GM21786 (cell line): ENCODE data around the gene KRT84.
"Not testable (repeated sequence)": the region's sequence is repeated elsewhere in the genome, so short reads cannot be mapped to it uniquely, and the experiment has no call there.

ENCODE experiments used
- ATAC-seq: cut with Tn5 transposase; IDR thresholded peaks from one replicate; pipeline ENCODE4 v1.9.1; 2021; ENCODE audit not compliant: unreplicated experiment

The KRT84 gene

GRCh38 chr12:52413202-52413601 is 27.8 kb upstream of the KRT84 start:
- ATAC-seq: no peak

GRCh38 chr12:52411815-52412214 is 26.4 kb upstream of the KRT84 start:
- ATAC-seq: no peak

DNA sequence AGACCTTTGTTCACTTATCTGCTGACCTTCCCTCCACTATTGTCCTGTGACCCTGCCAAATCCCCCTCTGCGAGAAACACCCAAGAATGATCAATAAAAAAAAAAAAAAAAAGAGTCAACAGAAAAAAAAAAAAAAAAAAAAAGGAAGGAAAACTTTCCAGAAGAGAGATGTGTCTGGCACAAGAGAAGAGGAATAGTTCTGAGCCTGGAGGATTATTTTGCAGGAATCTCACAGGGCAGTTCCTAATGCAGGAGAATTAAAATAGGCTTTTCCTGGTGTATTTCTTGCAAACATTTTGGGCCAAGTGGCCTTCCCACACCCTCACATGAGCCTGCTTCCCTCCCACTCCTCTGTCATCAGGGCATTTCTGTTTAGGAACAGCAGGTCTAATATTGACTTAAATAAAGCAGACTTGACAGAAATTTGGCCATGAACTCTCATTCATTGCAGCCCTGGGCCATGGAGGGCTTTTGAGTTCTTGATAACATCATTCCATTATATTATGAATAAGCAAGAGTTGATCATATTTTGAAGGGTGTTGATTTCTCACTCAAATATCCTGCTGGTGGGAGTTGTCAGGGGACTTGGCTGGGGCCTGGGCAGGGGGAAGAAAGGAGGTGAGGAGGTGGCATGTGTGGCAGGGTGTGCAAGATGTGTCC is 25.3 kb upstream of the KRT84 start:
- not testable (repeated sequence) for ATAC-seq

DNA sequence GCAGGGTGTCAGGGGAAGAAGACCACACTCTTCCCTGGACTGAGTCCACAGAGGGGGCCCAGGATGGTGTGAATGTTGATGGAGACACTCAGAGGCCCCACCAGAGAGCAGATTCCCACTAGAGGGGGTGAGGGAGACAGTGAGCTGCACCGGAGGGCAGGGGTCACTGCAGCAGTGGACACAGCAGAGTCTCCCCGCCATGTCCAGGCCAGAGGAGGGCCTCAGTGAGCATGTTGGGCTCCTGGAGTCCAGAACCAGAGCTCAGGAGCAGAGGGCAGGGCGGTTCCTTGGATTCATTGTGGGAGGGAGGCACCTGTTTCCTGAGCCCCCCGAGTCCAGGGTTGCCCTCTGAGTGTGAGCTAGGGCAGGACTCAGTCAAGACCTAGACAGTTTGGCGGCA is 22.5 kb upstream of the KRT84 start:
- no peak for ATAC-seq

- ATAC-seq: no peak
Observed at GRCh38 chr12:52405922-52406385, 20.5 kb upstream of the KRT84 start, which contains the start of gene KRT82. TSS of gene KRT82 (minus strand) at chr12:52406335. CDS start at chr12:52406277, 58 bp downstream.

DNA sequence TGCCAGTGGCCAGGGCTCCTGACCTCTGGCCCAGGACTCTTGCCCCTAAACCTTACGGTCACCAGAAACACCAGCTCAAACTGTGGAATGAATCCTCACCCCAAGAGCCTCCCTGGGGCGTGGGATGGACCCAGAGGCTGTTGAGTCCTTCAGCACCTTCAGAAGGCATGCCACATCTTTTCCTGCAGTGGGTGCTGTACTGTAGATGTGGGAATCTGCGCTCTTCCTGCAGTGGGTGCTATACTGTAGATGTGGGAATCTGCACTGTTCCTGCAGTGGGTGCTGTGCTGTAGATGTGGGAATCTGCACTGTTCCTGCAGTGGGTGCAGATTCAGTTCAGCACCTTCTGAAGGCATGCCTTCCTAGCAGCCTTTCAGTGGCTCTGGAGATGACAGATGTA is 19.5 kb upstream of the KRT84 start:
- no peak for ATAC-seq

DNA sequence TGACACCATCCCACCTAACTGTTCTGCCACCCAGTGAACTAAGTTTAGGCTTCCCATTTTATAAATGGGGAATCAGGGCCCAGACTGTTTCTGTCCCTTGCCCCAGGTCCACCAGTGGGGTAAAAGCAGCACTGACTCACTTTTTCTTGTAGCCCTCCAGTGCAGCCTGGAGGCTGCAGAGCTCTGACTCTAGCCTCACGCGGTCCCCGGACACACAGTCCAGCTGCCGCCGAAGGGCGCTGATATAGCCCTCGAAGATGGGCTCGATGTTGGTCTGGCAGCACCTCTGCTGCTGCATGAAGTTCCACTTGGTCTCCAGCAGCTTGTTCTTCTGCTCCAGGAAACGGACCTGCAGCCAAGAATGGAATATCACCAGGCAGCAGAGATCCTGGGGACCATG is 18.1 kb upstream of the KRT84 start:
- no peak for ATAC-seq

DNA sequence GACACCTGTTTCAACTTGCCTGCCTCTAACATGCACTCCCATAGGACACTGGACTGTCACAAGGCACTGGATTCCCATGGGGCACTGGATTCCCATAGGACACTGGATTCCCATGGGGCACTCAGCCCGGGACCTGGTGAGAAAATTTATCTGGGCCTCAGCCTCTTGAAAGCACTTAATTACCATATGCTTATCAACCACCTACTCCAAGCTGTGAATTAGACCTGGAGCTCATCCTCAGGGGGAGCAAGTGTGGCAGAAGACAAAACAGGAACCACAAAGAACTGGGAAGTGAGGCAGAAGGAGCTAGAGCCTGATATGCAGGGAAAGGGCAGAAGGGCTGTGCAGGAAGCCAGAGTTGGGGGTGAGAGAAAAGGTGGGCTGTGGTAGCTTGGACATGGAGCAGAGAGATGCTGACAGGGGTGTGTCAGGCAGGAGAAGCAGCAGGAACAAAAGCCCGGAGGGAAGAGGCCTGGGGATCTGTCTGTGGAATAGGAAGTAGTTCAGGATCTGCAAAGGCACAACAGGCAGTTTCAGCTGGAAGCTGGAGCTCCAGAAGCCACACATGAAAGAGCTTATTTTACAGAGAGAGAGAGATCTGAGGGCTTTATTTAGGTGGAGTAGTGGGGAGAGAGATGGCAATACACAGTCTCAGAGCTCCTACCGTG is 17.6 kb upstream of the KRT84 start:
- no peak for ATAC-seq

GRCh38 chr12:52402377-52402776 is 16.9 kb upstream of the KRT84 start:
- ATAC-seq: no peak

DNA sequence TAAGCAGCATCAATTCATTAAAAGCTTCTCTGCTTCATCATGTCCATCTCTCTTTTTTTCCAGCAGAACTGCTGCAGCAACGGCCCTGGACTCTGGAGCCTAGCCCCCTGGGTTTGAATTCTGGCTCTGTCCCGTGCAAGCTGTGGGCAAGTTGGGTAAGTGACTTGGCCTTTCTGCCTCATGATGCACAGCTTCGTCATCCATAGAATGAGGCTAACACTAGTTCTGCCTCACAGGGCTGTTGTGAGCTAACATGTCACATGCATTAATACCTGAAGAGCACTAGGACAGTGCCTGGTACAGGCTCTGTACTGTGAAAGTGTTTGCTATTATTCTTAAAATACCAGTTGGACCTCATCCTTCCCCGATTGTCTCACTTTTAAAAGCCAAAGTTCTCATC is 16.5 kb upstream of the KRT84 start:
- no peak for ATAC-seq

DNA sequence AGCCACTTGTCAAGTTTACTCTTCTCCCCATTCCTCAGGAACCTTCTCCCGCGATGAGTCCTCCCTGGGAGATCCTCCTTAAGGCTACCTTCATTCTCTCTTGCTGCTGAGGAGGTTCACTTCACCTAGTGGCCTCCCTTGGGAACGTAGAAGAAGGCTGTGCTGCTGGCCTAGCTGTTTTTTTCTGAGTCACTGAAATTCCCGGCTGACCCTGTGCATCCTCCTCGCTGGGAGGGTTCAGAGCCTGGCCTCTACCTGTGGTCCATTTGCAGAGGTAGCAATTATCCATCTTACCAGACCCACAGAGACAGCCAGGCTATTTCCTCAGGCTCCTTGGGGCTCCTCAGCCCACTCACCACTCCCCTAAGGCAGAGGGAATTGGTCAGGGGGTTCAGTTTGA is 16.1 kb upstream of the KRT84 start:
- no peak for ATAC-seq

- ATAC-seq: no peak
Observed at GRCh38 chr12:52400906-52401305, 15.5 kb upstream of the KRT84 start.

DNA sequence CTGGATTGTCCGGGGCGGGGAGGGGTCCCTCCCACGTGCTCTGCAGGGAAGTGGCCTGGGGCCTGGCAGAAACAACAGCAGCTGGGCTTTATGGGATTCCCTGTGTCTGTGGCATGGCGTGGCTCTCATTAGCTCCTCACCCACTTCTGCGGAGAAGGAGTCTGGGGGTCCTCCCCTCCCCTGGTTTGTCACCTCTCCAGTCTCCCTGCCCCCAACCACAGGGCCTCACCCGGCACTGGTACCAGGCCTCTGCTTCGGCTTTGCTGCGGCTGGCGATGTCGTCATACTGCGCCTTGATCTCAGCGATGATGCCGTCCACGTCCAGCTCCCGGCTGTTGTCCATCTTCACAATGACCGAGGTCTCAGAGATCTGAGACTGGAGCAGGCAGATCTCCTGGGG is 14.3 kb upstream of the KRT84 start:
- no peak for ATAC-seq

DNA sequence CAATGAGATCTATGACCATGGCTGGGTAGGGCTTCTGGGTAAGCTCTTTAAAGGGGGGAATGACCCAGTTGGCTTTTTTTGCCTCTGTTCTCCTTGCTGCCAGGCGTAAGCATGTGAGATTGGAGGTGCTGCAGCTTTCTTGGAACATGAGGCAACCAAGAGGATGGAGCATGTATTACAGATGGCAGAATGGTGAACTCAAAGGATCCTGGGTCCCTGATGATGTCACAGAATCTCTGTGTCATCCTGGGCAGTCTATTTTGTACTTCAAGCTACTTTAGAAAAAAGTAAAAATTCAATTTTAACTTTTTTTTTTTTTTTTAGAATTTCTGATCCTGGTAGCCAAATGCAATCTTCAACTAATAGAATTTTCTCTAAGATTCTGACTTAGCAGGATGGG is 12.7 kb upstream of the KRT84 start:
- ATAC-seq: no peak

DNA sequence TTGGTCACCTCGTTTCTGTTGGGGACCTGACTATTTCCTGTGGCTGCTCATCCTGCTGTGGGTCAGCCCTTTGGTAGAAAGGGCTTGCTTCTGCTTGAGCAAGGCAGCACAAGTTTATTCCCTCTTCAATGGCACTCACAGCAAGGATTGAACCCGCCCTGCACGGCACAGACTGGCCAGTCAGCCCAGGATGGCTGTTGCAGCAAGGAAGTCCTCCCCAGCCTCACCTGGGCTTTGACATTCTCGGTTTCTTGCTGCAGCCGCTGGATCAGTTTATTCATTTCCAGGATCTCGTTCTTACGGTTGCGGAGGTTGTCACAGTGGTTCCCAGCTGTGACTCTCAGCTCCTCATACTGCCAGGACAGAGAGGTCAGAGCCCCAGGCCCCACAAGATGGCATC is 11.2 kb upstream of the KRT84 start:
- no peak for ATAC-seq

DNA sequence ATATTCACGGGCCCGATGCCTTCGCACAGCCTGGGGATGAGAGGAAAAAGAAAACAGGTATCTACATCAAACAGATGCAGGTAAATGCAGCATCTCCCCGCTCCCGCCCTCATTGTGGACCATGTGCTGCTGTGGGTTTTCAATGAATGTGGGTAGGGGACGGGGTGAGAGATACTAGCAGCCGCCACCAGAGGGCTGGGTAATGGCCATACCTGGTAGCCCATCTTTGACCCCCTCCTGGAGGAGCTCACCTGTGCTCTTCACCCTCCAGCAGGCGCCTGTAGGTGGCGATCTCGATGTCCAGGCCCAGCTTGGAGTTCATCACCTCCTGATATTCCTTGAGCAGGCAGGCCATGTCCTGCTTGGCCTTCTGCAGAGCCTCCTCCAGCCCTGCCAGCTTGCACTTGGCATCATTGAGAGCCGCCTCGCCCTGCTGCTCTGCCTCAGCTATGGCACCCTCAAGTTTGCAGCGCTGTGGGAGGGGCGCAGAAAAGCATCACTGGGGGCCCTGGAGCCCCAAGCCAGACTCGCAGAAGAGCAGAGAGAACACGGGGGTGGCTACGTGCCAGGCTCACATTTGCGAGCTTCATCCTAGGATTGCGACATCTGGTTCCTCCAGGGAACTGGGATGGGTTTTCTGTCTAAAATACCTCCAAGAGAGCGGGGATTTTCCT is 10.4 kb upstream of the KRT84 start:
- ATAC-seq: no peak

DNA sequence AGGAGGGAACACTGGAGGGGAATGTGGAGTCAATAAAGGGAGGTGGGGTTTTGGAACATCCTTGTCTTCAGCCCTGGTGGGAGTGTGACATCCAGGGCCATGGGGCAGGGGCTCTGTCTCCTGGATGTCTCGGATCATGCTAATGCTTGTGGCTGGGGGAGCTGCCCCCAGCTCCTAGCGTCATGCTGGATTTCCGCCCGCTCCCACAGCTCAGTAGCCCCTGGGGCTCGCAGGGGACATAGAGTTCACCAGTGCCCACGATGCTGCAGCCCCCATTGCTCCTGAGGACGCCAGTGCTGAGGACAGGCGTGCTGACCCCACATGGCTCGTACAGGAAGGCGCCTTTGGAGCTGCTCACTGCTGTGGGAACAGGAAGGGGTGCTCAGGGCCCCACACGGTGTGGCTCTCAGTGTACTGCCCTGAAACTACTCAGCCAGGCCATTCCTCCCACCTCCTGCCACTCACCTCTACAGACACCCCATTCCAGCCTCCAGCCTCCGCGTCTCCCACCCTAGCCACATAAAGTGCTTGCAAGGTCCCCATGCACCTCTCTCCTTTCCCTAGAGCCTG is 9.5 kb upstream of the KRT84 start:
- ATAC-seq: no peak

DNA sequence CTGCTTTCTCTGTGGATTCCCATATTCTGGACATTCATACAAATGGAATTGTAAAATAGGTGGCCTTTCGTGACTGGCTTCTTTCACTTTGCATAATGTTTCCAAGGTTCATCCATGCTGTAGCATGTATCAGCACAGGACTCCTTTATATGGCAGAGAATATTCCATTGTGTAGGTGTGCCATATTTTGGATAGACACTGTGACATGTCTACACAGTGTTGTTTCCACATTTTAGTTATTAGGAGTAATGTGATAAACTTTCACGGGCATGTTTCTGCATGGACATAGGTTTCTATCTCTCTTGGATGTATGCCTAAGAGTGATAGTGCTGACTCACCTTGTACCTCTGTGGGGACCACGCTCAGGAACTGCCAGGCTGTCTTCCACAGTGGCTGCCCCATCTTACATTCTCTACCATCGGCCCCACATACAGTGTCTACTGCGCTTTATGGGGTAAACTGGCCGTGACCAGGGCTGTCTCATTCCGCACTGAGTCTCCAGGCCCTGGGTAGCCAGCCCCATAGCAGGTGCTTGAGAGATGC is 7.1 kb upstream of the KRT84 start:
- ATAC-seq: no peak

DNA sequence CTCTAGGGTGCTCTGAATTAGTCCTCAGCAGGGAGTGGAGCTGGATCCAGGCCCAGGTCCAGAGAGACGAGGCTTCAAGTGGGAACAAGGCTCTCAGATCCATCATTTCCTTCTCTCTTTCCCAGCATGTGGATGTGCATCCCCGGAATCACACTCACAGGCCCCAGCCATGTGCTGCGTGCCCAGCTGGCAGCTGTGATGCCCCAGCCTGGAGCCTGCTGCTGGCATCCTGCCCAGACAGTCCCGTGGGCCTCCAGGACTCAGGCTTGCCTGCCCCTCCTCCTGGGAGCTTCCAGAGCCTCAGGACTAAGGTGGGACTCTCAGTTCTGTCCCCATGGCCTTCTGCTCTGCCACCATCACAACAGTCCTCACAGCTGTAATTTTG is 6.2 kb upstream of the KRT84 start:
- no peak for ATAC-seq

GRCh38 chr12:52390739-52391617 is 5.5 kb upstream of the KRT84 start:
- ATAC-seq: no peak
